Epidermal melanocyte (primary cell): ENCODE results near the gene GDPGP1.

Source experiments
- DNase-seq: peaks from one replicate; pipeline ENCODE4 v3.0.0; 2011; ENCODE audit warnings: low spot score; ENCODE audit not compliant: insufficient read length

GDPGP1 gene

GRCh38 chr15:90225504-90226234 lies 8.3 kb upstream of the GDPGP1 start:
- DNase-seq = no peak

- DNase-seq = no peak
These were observed 6.7 kb upstream of the GDPGP1 start for GRCh38 chr15:90227336-90227735.

DNA sequence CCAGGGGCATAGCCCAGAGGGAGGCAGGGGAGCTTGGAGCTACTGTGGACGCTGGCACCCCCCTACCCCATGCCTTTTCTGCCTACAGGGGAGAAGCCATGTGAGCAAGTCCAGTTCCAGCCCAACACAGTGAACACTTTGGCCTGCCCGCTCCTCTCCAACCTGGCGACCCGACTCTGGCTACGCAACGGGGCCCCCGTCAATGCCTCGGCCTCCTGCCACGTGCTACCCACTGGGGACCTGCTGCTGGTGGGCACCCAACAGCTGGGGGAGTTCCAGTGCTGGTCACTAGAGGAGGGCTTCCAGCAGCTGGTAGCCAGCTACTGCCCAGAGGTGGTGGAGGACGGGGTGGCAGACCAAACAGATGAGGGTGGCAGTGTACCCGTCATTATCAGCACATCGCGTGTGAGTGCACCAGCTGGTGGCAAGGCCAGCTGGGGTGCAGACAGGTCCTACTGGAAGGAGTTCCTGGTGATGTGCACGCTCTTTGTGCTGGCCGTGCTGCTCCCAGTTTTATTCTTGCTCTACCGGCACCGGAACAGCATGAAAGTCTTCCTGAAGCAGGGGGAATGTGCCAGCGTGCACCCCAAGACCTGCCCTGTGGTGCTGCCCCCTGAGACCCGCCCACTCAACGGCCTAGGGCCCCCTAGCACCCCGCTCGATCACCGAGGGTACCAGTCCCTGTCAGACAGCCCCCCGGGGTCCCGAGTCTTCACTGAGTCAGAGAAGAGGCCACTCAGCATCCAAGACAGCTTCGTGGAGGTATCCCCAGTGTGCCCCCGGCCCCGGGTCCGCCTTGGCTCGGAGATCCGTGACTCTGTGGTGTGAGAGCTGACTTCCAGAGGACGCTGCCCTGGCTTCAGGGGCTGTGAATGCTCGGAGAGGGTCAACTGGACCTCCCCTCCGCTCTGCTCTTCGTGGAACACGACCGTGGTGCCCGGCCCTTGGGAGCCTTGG lies 5.9 kb upstream of the GDPGP1 start:
- DNase-seq = no peak

DNA sequence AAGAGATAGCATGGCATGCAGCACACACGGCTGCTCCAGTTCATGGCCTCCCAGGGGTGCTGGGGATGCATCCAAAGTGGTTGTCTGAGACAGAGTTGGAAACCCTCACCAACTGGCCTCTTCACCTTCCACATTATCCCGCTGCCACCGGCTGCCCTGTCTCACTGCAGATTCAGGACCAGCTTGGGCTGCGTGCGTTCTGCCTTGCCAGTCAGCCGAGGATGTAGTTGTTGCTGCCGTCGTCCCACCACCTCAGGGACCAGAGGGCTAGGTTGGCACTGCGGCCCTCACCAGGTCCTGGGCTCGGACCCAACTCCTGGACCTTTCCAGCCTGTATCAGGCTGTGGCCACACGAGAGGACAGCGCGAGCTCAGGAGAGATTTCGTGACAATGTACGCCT lies 5.0 kb upstream of the GDPGP1 start:
- no peak for DNase-seq

GRCh38 chr15:90230071-90230494 lies 3.9 kb upstream of the GDPGP1 start:
- no peak for DNase-seq

DNA sequence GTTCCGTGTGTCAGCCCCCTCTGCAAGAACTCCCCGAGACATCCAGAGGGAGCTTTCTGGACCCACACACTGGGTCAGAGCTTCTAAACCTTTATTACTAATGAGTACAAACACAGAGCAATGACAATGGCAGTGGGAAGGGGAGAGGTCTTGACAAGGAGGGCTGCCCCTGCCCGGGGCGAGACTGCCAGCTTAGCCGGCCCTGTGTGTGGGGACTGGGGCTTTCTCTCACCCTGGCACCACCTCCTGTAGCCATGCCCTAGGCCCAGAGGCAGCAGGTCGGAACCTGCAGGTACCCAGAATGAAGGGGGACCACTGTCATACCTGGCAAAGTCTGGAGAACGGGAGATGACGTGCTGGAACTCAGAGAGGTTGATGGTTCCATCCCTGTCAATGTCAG lies 3.4 kb upstream of the GDPGP1 start:
- DNase-seq = no peak

GRCh38 chr15:90231028-90232017 lies 2.7 kb upstream of the GDPGP1 start:
- no peak for DNase-seq

GRCh38 chr15:90232196-90232595 lies 1.8 kb upstream of the GDPGP1 start:
- no peak for DNase-seq

DNA sequence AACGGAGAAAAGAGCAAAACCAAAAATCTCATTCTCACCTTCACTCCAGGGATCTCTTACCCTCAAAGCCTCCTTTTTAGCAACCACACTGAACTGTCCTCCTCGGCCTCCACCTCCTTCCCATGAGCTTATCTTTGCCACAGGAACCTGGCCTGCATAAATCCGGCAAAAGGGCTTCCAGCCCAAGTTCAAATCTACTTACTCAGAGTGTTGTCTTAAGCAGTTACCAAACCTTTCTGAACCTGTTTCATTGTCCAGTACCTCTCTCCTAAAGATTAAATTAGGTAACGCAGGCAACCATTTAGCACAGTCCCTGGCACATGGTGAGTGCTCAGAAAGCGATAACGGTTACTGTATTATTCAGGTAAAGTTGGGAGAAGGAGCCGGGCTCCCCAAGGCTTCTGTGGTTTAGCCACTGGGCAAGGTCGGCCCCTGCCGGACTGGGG lies 1.0 kb upstream of the GDPGP1 start:
- no peak for DNase-seq

- DNase-seq = peak; percentile 93
These were observed 468 bp upstream of the GDPGP1 start, which contains the start of gene CIB1 for GRCh38 chr15:90233387-90234095. Gene CIB1, minus strand, starts transcription at chr15:90233941. Its CDS starts 56 bp downstream, at chr15:90233885.

GRCh38 chr15:90239371-90239770 lies 5.4 kb downstream of the GDPGP1 start:
- DNase-seq = no peak

GRCh38 chr15:90240856-90241255 lies 6.8 kb downstream of the GDPGP1 start:
- no peak for DNase-seq

DNA sequence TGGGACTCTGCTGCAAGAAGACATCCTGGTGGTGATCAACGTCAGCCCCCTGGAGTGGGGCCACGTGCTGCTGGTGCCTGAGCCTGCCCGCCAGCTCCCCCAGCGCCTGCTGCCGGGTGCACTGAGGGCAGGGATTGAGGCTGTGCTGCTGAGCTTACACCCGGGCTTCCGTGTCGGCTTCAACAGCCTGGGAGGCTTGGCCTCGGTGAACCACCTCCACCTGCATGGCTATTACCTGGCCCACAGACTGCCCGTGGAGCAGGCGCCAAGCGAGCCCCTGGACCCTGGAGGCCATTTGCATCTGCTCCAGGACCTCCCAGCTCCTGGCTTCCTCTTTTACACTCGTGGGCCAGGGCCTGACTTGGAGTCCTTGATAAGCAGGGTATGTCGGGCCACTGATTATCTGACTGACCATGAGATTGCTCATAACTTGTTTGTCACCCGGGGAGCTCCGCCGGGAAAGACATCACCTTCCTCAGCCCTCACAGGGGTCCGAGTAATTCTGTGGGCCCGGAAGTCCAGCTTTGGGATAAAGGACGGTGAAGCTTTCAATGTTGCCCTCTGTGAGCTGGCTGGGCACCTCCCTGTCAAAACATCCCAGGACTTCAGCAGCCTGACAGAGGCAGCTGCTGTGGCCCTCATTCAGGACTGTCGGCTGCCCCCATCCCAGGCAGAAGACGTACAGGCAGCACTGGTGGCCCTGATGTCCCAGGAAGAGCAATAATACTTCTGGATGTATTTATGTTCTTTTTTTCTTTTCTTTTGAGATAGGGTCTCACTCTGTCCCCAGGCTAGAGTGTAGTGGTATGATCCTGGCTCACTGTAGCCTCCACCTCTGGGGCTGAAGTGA lies 7.6 kb downstream of the GDPGP1 start:
- no peak for DNase-seq

- DNase-seq = no peak
These were observed 10.1 kb downstream of the GDPGP1 start for GRCh38 chr15:90243943-90244639.

DNA sequence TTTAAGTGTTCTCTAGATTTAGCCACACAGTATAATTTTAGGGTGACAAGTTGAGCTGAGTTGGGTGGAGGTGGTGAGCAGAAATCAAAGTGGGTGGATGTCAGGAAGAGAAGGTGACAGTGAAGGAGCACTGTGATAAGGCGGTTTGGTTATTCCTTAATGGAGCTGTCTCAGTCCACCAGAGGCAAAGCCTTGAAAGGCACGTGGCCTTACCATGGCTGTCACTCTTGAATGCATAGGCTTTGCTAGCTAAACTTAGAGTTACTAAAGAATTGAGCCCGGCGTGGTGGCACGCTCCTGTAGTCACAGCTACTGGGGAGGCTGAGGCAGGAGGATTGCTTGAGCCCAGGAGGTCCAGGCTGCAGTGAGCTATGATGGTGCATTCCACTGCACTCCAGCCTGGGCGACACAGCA lies 14.8 kb downstream of the GDPGP1 start:
- DNase-seq = no peak

- DNase-seq = peak; percentile 62
These were observed 15.3 kb downstream of the GDPGP1 start, which contains the start of gene TTLL13 for GRCh38 chr15:90249203-90249863. Gene TTLL13, plus strand, starts transcription at chr15:90249556. Its CDS starts 1,075 bp downstream, at chr15:90250631.

DNA sequence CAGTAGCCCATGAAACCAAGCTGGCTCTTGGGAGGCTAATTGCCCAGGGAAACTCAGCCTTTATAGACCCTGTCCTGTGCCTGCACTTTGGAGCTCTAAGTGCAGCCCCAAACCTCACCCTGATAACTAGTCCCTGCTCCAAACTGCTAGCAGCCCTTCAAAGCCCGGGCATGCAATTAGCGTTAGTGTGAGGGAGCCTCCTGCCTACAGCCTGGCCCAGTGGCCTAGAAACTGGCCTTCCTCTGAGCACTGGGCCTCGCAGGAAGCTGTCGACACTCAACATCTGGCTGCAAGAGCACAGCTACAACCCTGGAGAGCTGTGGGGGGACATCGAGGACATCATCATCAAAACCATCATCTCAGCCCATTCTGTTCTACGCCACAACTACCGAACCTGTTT lies 23.8 kb downstream of the GDPGP1 start:
- no peak for DNase-seq

DNA sequence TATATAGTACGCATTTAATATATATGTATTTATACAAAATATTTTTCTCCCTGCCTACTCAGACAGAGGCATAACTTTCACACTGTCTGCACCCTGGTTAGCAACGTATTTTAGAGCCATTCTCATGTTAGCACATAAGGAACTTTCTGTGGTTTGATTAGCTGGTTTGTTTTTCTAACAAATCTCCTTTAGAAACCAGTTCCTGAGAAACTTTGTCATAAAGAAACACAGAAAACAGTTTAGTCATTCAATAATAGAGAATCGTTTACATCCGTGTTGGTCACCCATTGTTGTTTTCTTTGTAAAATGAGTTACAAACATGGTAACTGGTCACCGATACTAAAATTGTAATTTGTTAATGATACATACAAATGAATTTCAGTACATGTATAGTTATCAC lies 25.5 kb downstream of the GDPGP1 start:
- no peak for DNase-seq
